Naive thymus-derived CD4-positive, alpha-beta T cell (primary cell): ENCODE results near the gene IDS. TPM values are rescaled to one million over a fixed set of nuclear protein-coding genes. Genes with fewer than 3 reads are reported as not detected.
"Not testable (repeated sequence)": the region's sequence is repeated elsewhere in the genome, so short reads cannot be mapped to it uniquely, and the experiment has no call there.

Experiments
- ATAC-seq: fragments of 150-1000 bp; cut with Tn5 transposase; 2 replicates; pipeline ENCODE4 v1.10.0; 2021; ENCODE audit warnings: mild to moderate bottlenecking, moderate library complexity
- CTCF ChIA-PET: fragments of 350-600 bp; sonication (Branson Sonifier 250); formaldehyde crosslinking; loops from one replicate; lab custom pipeline; 2021; ENCODE audit warnings: antibody characterized with exemption; lab: Charles Lee
- POLR2A ChIA-PET: fragments of 350-600 bp; sonication (Branson Sonifier 250); formaldehyde crosslinking; loops from one replicate; lab custom pipeline; 2021; ENCODE audit warnings: antibody characterized with exemption, inconsistent platforms; lab: Charles Lee
- DNase-seq, 9 donors: peaks; one replicate each; pipeline versions ENCODE4 v3.0.0 to v3.0.0-alpha.2; 2020 to 2022; ENCODE audit warnings: mixed read lengths in 1 of 9
- H3K27ac ChIP-seq: one replicate; pipeline ENCODE4 v1.7.0; 2013; ENCODE audit warnings: mild to moderate bottlenecking, low read depth, low read length, moderate library complexity
- H3K27me3 ChIP-seq, 2 donors: one replicate each; pipeline ENCODE4 v1.7.0; 2013; ENCODE audit warnings: low read length in 2 of 2, mild to moderate bottlenecking in 2 of 2, moderate library complexity in 2 of 2; ENCODE audit not compliant: control insufficient read depth in 2 of 2, insufficient read depth in 2 of 2
- H3K36me3 ChIP-seq, 3 experiments: 1 replicate in 2 of 3; 2 replicates in 1 of 3; pipeline ENCODE4 v1.7.0; 2013; ENCODE audit warnings: low read length in 3 of 3, mild to moderate bottlenecking in 3 of 3, moderate library complexity in 1 of 3; ENCODE audit not compliant: insufficient read depth in 3 of 3, control insufficient read depth in 2 of 3
- H3K4me1 ChIP-seq, 2 donors: one replicate each; pipeline ENCODE4 v1.7.0; 2013; ENCODE audit warnings: low read length in 2 of 2, mild to moderate bottlenecking in 2 of 2, moderate library complexity in 1 of 2; ENCODE audit not compliant: control insufficient read depth in 2 of 2, insufficient read depth in 2 of 2
- H3K4me3 ChIP-seq: 2 replicates; pipeline ENCODE4 v1.7.0; 2013; ENCODE audit warnings: mild to moderate bottlenecking, low read length
- H3K9me3 ChIP-seq, 3 experiments: 1 replicate in 2 of 3; 2 replicates in 1 of 3; pipeline ENCODE4 v1.7.0; 2013; ENCODE audit warnings: low read length in 3 of 3; ENCODE audit not compliant: control insufficient read depth in 2 of 3
- H3K27ac Mint-ChIP-seq, 9 donors: one replicate each; pipeline ENCODE4 v1.8.0; 2020 to 2022; ENCODE audit warnings: mixed read lengths in 9 of 9, mild to moderate bottlenecking in 8 of 9, moderate library complexity in 5 of 9, inconsistent platforms in 2 of 9
- H3K27me3 Mint-ChIP-seq, 5 donors: one replicate each; pipeline ENCODE4 v1.8.0; 2021 to 2022; ENCODE audit warnings: mixed read lengths in 5 of 5, mild to moderate bottlenecking in 1 of 5
- H3K36me3 Mint-ChIP-seq, 5 donors: one replicate each; pipeline ENCODE4 v1.8.0; 2020 to 2022; ENCODE audit warnings: mixed read lengths in 5 of 5, mild to moderate bottlenecking in 3 of 5, inconsistent platforms in 1 of 5
- H3K4me1 Mint-ChIP-seq, 7 donors: one replicate each; pipeline ENCODE4 v1.8.0; 2020 to 2022; ENCODE audit warnings: mixed read lengths in 7 of 7, mild to moderate bottlenecking in 3 of 7, inconsistent platforms in 1 of 7
- H3K4me3 Mint-ChIP-seq, 10 donors: one replicate each; pipeline ENCODE4 v1.8.0; 2020 to 2022; ENCODE audit warnings: mild to moderate bottlenecking in 10 of 10, mixed read lengths in 10 of 10, moderate library complexity in 6 of 10, inconsistent platforms in 2 of 10
- H3K9me3 Mint-ChIP-seq, 11 donors: one replicate each; pipeline ENCODE4 v1.8.0; 2020 to 2022; ENCODE audit warnings: mixed read lengths in 11 of 11, mild to moderate bottlenecking in 4 of 11, inconsistent platforms in 1 of 11, moderate library complexity in 1 of 11
- intact Hi-C, 2 donors: fragments of 100-400 bp; cut with micrococcal nuclease; formaldehyde crosslinking; loops; one replicate each; pipeline ENCODE4 v1.15.1; 2023
- polyA plus RNA-seq, 2 donors: library from polyadenylated mRNA; unstranded; fragments of 300-500 nt; fragmentation: Illumina TruSeq; gene quantifications; one replicate each; pipeline ENCODE4 v1.2.3, GENCODE V29; 2021
- total RNA-seq, 6 experiments: library from RNA in 5 of 6; stranded (reverse) in 5 of 6; gene quantifications; 1 replicate in 5 of 6; 2 replicates in 1 of 6; pipeline ENCODE4 v1.2.3 and lab custom pipeline; 2021 to 2026

The IDS gene, protein sequence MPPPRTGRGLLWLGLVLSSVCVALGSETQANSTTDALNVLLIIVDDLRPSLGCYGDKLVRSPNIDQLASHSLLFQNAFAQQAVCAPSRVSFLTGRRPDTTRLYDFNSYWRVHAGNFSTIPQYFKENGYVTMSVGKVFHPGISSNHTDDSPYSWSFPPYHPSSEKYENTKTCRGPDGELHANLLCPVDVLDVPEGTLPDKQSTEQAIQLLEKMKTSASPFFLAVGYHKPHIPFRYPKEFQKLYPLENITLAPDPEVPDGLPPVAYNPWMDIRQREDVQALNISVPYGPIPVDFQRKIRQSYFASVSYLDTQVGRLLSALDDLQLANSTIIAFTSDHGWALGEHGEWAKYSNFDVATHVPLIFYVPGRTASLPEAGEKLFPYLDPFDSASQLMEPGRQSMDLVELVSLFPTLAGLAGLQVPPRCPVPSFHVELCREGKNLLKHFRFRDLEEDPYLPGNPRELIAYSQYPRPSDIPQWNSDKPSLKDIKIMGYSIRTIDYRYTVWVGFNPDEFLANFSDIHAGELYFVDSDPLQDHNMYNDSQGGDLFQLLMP
- total RNA-seq, result 100 to 1,000 TPM in 4 of 5 experiments, 10 to 100 TPM in 1; 73.1 to 317 (median 133) TPM
- 10 to 100 TPM; 75.0 to 86.7 TPM for polyA plus RNA-seq
- total RNA-seq (lab: John Stamatoyannopoulos, UW), result 103 reads per million, percentile 85 among the genes with 10 or more reads in this experiment

GRCh38 chrX:149504915-149505651 lies at the start of gene IDS:
TSS of gene IDS (minus strand) at chrX:149505306. CDS start at chrX:149505137, 169 bp downstream.
- POLR2A ChIA-PET, result interaction anchor here (0.6 to 3.7 kb wide), 8 partner anchors 9 to 1595 kb away, joined by 3 to 33 read pairs (median 4); partner anchors contain the start of genes EOLA1 and EOLA2
- peak within 1 kb of the TSS; percentile 98 for H3K27ac ChIP-seq
- H3K4me3 ChIP-seq, result peak within 1 kb of the TSS; percentile 72
- peak within 1 kb of the TSS; percentile 86 to 100 (median 91) for H3K4me3 Mint-ChIP-seq
- peaks cover 6 to 13% of the 10 kb centered on the region in 2 donors for H3K4me1 ChIP-seq
- ATAC-seq (peak; percentile 85), DNase-seq (peak; percentile 68 to 88 (median 81))
- peaks cover 14 to 42% (median 23%) of the 10 kb centered on the region in 7 donors for H3K4me1 Mint-ChIP-seq
- H3K9me3 Mint-ChIP-seq, result no peaks in the 10 kb centered on the region
- peaks cover 0 to 14% (median 0%) of the 10 kb centered on the region in 5 donors for H3K36me3 Mint-ChIP-seq
- no peaks in the 10 kb centered on the region for H3K27me3 ChIP-seq
- no peaks in the 10 kb centered on the region for H3K9me3 ChIP-seq
- H3K27me3 Mint-ChIP-seq, result peaks cover 0 to 8% (median 0%) of the 10 kb centered on the region in 5 donors
- H3K36me3 ChIP-seq, result peaks cover 0 to 31% (median 9%) of the 10 kb centered on the region in 3 experiments
- CTCF ChIA-PET, result interaction anchor here (0.6 to 1.4 kb wide), 3 partner anchors 22 to 963 kb away, joined by 3 to 9 read pairs (median 5); partner anchors contain the start of gene EOLA1
- peak within 1 kb of the TSS; percentile 87 to 98 (median 94) for H3K27ac Mint-ChIP-seq
- intact Hi-C loops, result loop anchor here (1.0 to 10.0 kb wide), 13 partner anchors 16 to 1594 kb away; partner anchors contain the start of genes FMR1 (in 2 of the 2), TMEM185A (in 2 of the 2), CD99L2 (in 1 of the 2) and EOLA2 (in 1 of the 2)

- H3K36me3 Mint-ChIP-seq, H3K4me1 ChIP-seq, H3K27ac ChIP-seq, H3K27me3 ChIP-seq, H3K36me3 ChIP-seq, H3K27ac Mint-ChIP-seq, H3K4me3 Mint-ChIP-seq, H3K4me1 Mint-ChIP-seq, ATAC-seq, DNase-seq, H3K9me3 ChIP-seq, H3K9me3 Mint-ChIP-seq, H3K27me3 Mint-ChIP-seq, H3K4me3 ChIP-seq, POLR2A ChIA-PET, CTCF ChIA-PET, intact Hi-C loops: not testable (repeated sequence)
Measured at GRCh38 chrX:149551939-149552248, 46.8 kb upstream of the IDS start.

- intact Hi-C loops, H3K36me3 Mint-ChIP-seq, POLR2A ChIA-PET: not testable (repeated sequence)
Measured at GRCh38 chrX:149551245-149551938, 46.3 kb upstream of the IDS start.

DNA sequence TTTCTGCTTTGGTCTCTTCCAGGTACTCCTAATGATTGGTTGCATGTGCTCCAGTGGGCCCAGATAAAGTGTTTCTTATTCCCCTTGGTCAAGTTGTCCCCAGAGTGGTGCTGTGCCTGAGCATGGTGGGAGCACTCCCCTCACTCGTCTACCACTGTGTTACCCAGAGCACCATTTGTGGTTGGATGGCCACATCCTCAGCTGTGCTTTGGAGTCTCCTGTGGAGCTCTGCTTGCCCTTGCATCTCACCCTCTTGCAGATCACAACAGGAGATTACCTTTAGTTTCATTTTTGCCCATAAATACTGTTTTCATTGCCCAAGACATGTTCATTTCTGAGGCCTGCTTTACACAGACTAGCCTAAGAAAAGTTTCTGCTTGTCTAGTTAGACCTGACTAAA lies 45.3 kb upstream of the IDS start:
- ATAC-seq, result peak; percentile 45
- intact Hi-C loops, H3K4me1 Mint-ChIP-seq, DNase-seq, H3K9me3 ChIP-seq, H3K27me3 Mint-ChIP-seq, POLR2A ChIA-PET, H3K27ac Mint-ChIP-seq, H3K4me3 Mint-ChIP-seq, CTCF ChIA-PET, H3K4me1 ChIP-seq, H3K27ac ChIP-seq, H3K36me3 ChIP-seq, H3K36me3 Mint-ChIP-seq, H3K4me3 ChIP-seq, H3K9me3 Mint-ChIP-seq, H3K27me3 ChIP-seq: not testable (repeated sequence)

More at GRCh38 chrX:149551245-149551938, 46.3 kb upstream of the IDS start:
- H3K4me1 Mint-ChIP-seq, H3K27ac Mint-ChIP-seq, ATAC-seq, H3K4me1 ChIP-seq, DNase-seq, H3K27ac ChIP-seq, H3K27me3 Mint-ChIP-seq, H3K9me3 Mint-ChIP-seq, CTCF ChIA-PET, H3K9me3 ChIP-seq, H3K4me3 ChIP-seq, H3K36me3 ChIP-seq, H3K4me3 Mint-ChIP-seq, H3K27me3 ChIP-seq: not testable (repeated sequence)

- intact Hi-C loops, result loop anchor here in 1 of 2 donors (10.0 kb wide), 5 partner anchors 85 to 1845 kb away; partner anchors contain the start of genes CD99L2, MAMLD1, MTMR1 and TMEM185A
- H3K27me3 Mint-ChIP-seq, DNase-seq, H3K9me3 Mint-ChIP-seq, H3K4me1 Mint-ChIP-seq, H3K27ac Mint-ChIP-seq, H3K27ac ChIP-seq, H3K4me3 ChIP-seq, H3K4me3 Mint-ChIP-seq, POLR2A ChIA-PET, CTCF ChIA-PET, H3K9me3 ChIP-seq, H3K36me3 Mint-ChIP-seq, H3K36me3 ChIP-seq, ATAC-seq, H3K4me1 ChIP-seq, H3K27me3 ChIP-seq: not testable (repeated sequence)
Measured at GRCh38 chrX:149549701-149550100, 44.6 kb upstream of the IDS start, which contains the start of gene HSFX3. TSS of gene HSFX3 (minus strand) at chrX:149549924. CDS start at chrX:149549852, 72 bp downstream.

GRCh38 chrX:149547782-149548181 lies 42.7 kb upstream of the IDS start:
- CTCF ChIA-PET, H3K36me3 Mint-ChIP-seq, H3K27ac ChIP-seq, H3K9me3 Mint-ChIP-seq, H3K27ac Mint-ChIP-seq, DNase-seq, H3K4me3 ChIP-seq, H3K4me3 Mint-ChIP-seq, H3K36me3 ChIP-seq, POLR2A ChIA-PET, H3K4me1 Mint-ChIP-seq, H3K9me3 ChIP-seq, H3K27me3 Mint-ChIP-seq, H3K27me3 ChIP-seq, ATAC-seq, H3K4me1 ChIP-seq: not testable (repeated sequence)
- intact Hi-C loops, result loop anchor here in 1 of 2 donors (10.0 kb wide), 5 partner anchors 87 to 1847 kb away; partner anchors contain the start of genes CD99L2, MAMLD1, MTMR1 and TMEM185A
